Neural progenitor cell (in vitro differentiated cells): ENCODE data around the gene WDR93. TPM values are rescaled to one million over a fixed set of nuclear protein-coding genes. Genes with fewer than 3 reads are reported as not detected.

Experiments used
- DNase-seq: peaks from one replicate; pipeline ENCODE4 v3.0.0-alpha.2; 2016; ENCODE audit warnings: low spot score
- H2AFZ ChIP-seq: fragments of 200-600 bp; sonication (generic); replicated peaks from 2 replicates; pipeline ENCODE4 v1.6.1; 2016; ENCODE audit warnings: antibody characterized with exemption
- H3F3A ChIP-seq: fragments of 200-600 bp; sonication (generic); 2 replicates; pipeline ENCODE4 v1.6.1; 2016; ENCODE audit warnings: antibody characterized with exemption, low read depth
- H3K27ac ChIP-seq: fragments of 200-600 bp; sonication (generic); 2 replicates; pipeline ENCODE4 v1.5.1; 2016; ENCODE audit warnings: mild to moderate bottlenecking
- H3K27me3 ChIP-seq: fragments of 200-600 bp; sonication (generic); 2 replicates; pipeline ENCODE4 v1.6.1; 2016; ENCODE audit warnings: mild to moderate bottlenecking, moderate library complexity
- H3K36me3 ChIP-seq: fragments of 200-600 bp; sonication (generic); 2 replicates; pipeline ENCODE4 v1.5.1; 2016
- H3K4me1 ChIP-seq: fragments of 200-600 bp; sonication (generic); 2 replicates; pipeline ENCODE4 v1.6.1; 2016; ENCODE audit warnings: mixed run types
- H3K4me2 ChIP-seq: fragments of 200-600 bp; sonication (generic); 2 replicates; pipeline ENCODE4 v1.6.1; 2016
- H3K4me3 ChIP-seq: fragments of 200-600 bp; sonication (generic); 2 replicates; pipeline ENCODE4 v1.5.1; 2016
- H3K79me2 ChIP-seq: fragments of 200-600 bp; sonication (generic); 2 replicates; pipeline ENCODE4 v1.6.1; 2016; ENCODE audit warnings: low read depth
- H3K9ac ChIP-seq: fragments of 200-600 bp; sonication (generic); 2 replicates; pipeline ENCODE4 v1.6.1; 2016
- H3K9me3 ChIP-seq: fragments of 200-600 bp; sonication (generic); 2 replicates; pipeline ENCODE4 v1.5.1; 2016; ENCODE audit warnings: low read depth
- H4K20me1 ChIP-seq: fragments of 200-600 bp; sonication (generic); 2 replicates; pipeline ENCODE4 v1.6.1; 2016; ENCODE audit warnings: low read depth
- H3K27ac Mint-ChIP-seq: 3 replicates; pipeline ENCODE4 v1.8.0; 2021; ENCODE audit warnings: mixed read lengths
- H3K27me3 Mint-ChIP-seq: 2 replicates; pipeline ENCODE4 v1.8.0; 2022; ENCODE audit warnings: low read depth, mild to moderate bottlenecking, inconsistent platforms, moderate library complexity, mixed read lengths; ENCODE audit not compliant: insufficient read depth
- H3K36me3 Mint-ChIP-seq: 3 replicates; pipeline ENCODE4 v1.8.0; 2021; ENCODE audit warnings: mixed read lengths
- H3K4me1 Mint-ChIP-seq: 3 replicates; pipeline ENCODE4 v1.8.0; 2021; ENCODE audit warnings: mixed read lengths
- H3K4me3 Mint-ChIP-seq: 3 replicates; pipeline ENCODE4 v1.8.0; 2021; ENCODE audit warnings: mild to moderate bottlenecking, moderate library complexity, mixed read lengths
- H3K9me3 Mint-ChIP-seq: 3 replicates; pipeline ENCODE4 v1.8.0; 2020; ENCODE audit warnings: mixed read lengths
- EZH2 ChIP-seq: fragments of 200-600 bp; sonication (generic); IDR thresholded peaks from 2 replicates; pipeline ENCODE4 v1.6.1; 2017; ENCODE audit warnings: antibody characterized with exemption, mild to moderate bottlenecking, moderate library complexity
- EZH2phosphoT487 ChIP-seq: fragments of 200-600 bp; sonication (generic); IDR thresholded peaks from 2 replicates; pipeline ENCODE4 v1.6.1; 2017; ENCODE audit warnings: antibody characterized with exemption
- total RNA-seq: library from RNA; depleted of rRNA; stranded (reverse); fragments of >200 nt; gene quantifications from 2 replicates; pipeline ENCODE4 v1.2.3, GENCODE V29; 2015; ENCODE audit warnings: low replicate concordance
- TF ChIP-seq, protein P1 (sequence below): fragments of 200-600 bp; sonication (generic); IDR thresholded peaks from 2 replicates; pipeline ENCODE4 v1.5.1; 2017; ENCODE audit warnings: antibody characterized with exemption, mild to moderate bottlenecking

WDR93 gene
- total RNA-seq, 1 donor from 2014 or later: 0.51 TPM

GRCh38 chr15:89725064-89725463 lies 34.5 kb downstream of the WDR93 start:
- peaks cover 5% of the 10 kb centered on the region for H3K27me3 ChIP-seq
- no peaks in the 10 kb centered on the region for H3F3A ChIP-seq
- no peak for DNase-seq
- no peak overlapping the region for H3K4me3 Mint-ChIP-seq
- H3K9me3 Mint-ChIP-seq: peaks cover 3% of the 10 kb centered on the region
- no peaks in the 10 kb centered on the region for H3K79me2 ChIP-seq
- H3K36me3 ChIP-seq: no peaks in the 10 kb centered on the region
- no peaks in the 10 kb centered on the region for H3K4me1 ChIP-seq
- no peak overlapping the region for H3K27ac Mint-ChIP-seq
- no peak overlapping the region for H3K27ac ChIP-seq
- H3K9me3 ChIP-seq: no peaks in the 10 kb centered on the region
- no peak overlapping the region for H3K9ac ChIP-seq
- H2AFZ ChIP-seq: no peak overlapping the region
- H3K4me2 ChIP-seq: no peak overlapping the region
- peaks cover 10% of the 10 kb centered on the region for H3K27me3 Mint-ChIP-seq
- H4K20me1 ChIP-seq: no peaks in the 10 kb centered on the region
- no peaks in the 10 kb centered on the region for H3K36me3 Mint-ChIP-seq
- H3K4me1 Mint-ChIP-seq: no peaks in the 10 kb centered on the region
- TF ChIP-seq, protein P1, sequence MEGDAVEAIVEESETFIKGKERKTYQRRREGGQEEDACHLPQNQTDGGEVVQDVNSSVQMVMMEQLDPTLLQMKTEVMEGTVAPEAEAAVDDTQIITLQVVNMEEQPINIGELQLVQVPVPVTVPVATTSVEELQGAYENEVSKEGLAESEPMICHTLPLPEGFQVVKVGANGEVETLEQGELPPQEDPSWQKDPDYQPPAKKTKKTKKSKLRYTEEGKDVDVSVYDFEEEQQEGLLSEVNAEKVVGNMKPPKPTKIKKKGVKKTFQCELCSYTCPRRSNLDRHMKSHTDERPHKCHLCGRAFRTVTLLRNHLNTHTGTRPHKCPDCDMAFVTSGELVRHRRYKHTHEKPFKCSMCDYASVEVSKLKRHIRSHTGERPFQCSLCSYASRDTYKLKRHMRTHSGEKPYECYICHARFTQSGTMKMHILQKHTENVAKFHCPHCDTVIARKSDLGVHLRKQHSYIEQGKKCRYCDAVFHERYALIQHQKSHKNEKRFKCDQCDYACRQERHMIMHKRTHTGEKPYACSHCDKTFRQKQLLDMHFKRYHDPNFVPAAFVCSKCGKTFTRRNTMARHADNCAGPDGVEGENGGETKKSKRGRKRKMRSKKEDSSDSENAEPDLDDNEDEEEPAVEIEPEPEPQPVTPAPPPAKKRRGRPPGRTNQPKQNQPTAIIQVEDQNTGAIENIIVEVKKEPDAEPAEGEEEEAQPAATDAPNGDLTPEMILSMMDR: no peak
- TF ChIP-seq EZH2phosphoT487 (no peak), EZH2 (no peak)
- H3K4me3 ChIP-seq: no peak overlapping the region

- H3K4me3 ChIP-seq: no peak overlapping the region
- no peaks in the 10 kb centered on the region for H3K27me3 ChIP-seq
- no peaks in the 10 kb centered on the region for H4K20me1 ChIP-seq
- H3K4me1 Mint-ChIP-seq: no peaks in the 10 kb centered on the region
- H3F3A ChIP-seq: no peaks in the 10 kb centered on the region
- peaks cover 13% of the 10 kb centered on the region for H3K27me3 Mint-ChIP-seq
- H3K27ac Mint-ChIP-seq: no peak overlapping the region
- H3K27ac ChIP-seq: no peak overlapping the region
- peaks cover 3% of the 10 kb centered on the region for H3K9me3 Mint-ChIP-seq
- DNase-seq: no peak
- no peaks in the 10 kb centered on the region for H3K36me3 Mint-ChIP-seq
- no peaks in the 10 kb centered on the region for H3K4me1 ChIP-seq
- H3K9ac ChIP-seq: no peak overlapping the region
- H3K79me2 ChIP-seq: no peaks in the 10 kb centered on the region
- no peak overlapping the region for H2AFZ ChIP-seq
- no peaks in the 10 kb centered on the region for H3K36me3 ChIP-seq
- TF ChIP-seq EZH2: no peak
- H3K4me2 ChIP-seq: no peak overlapping the region
- H3K9me3 ChIP-seq: no peaks in the 10 kb centered on the region
- H3K4me3 Mint-ChIP-seq: no peak overlapping the region
Measured at GRCh38 chr15:89728254-89728653, 37.6 kb downstream of the WDR93 start.

DNA sequence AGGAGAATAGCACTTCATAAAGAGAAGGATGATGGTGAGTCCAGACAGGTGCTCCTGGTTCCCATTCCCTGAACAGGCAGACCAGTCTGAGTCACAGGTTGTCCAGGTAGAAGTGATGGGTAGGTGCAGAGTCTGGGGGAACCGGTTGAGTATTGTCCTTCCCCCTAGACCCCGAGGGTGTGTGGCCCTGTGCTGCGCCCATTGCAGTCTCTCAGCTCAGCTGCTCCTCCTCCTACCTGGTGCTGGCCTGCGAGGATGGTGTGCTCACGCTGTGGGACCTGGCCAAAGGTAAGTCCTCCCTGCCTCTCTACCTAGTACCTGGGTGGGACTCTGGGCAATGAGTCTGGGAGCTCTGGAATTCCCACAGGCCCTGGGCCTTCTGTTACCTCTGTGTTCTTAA lies 40.7 kb downstream of the WDR93 start:
- H3K9ac ChIP-seq: no peak overlapping the region
- H3K4me2 ChIP-seq: no peak overlapping the region
- H3K9me3 ChIP-seq: no peaks in the 10 kb centered on the region
- H3K4me1 ChIP-seq: no peaks in the 10 kb centered on the region
- H3K4me3 Mint-ChIP-seq: no peak overlapping the region
- no peaks in the 10 kb centered on the region for H3K27me3 ChIP-seq
- peaks cover under 1% of the 10 kb centered on the region for H3K4me1 Mint-ChIP-seq
- no peak overlapping the region for H2AFZ ChIP-seq
- H3K4me3 ChIP-seq: no peak overlapping the region
- H3K27ac ChIP-seq: no peak overlapping the region
- no peaks in the 10 kb centered on the region for H3K9me3 Mint-ChIP-seq
- H3K79me2 ChIP-seq: no peaks in the 10 kb centered on the region
- no peaks in the 10 kb centered on the region for H4K20me1 ChIP-seq
- no peak overlapping the region for H3K27ac Mint-ChIP-seq
- H3F3A ChIP-seq: no peaks in the 10 kb centered on the region
- no peaks in the 10 kb centered on the region for H3K36me3 ChIP-seq
- H3K27me3 Mint-ChIP-seq: peaks cover 14% of the 10 kb centered on the region
- DNase-seq: no peak
- no peaks in the 10 kb centered on the region for H3K36me3 Mint-ChIP-seq
- TF ChIP-seq, protein P1: no peak
- no peak for TF ChIP-seq EZH2phosphoT487
- no peak for TF ChIP-seq EZH2

GRCh38 chr15:89732451-89733172 lies 42.0 kb downstream of the WDR93 start:
- Mint-ChIP-seq H3K9me3 (no peaks in the 10 kb centered on the region), H3K36me3 (no peaks in the 10 kb centered on the region), H3K4me3 (no peak overlapping the region), H3K27me3 (peaks cover 20% of the 10 kb centered on the region), H3K4me1 (peaks cover 3% of the 10 kb centered on the region), H3K27ac (no peak overlapping the region)
- no peak overlapping the region for H3K9ac ChIP-seq
- no peaks in the 10 kb centered on the region for H3K79me2 ChIP-seq
- H3K27me3 ChIP-seq: no peaks in the 10 kb centered on the region
- no peak overlapping the region for H3K27ac ChIP-seq
- DNase-seq: no peak
- no peak overlapping the region for H3K4me2 ChIP-seq
- TF ChIP-seq EZH2: no peak
- TF ChIP-seq, protein P1: peak; percentile 15
- no peaks in the 10 kb centered on the region for H3F3A ChIP-seq
- no peaks in the 10 kb centered on the region for H3K9me3 ChIP-seq
- no peak overlapping the region for H2AFZ ChIP-seq
- no peaks in the 10 kb centered on the region for H3K36me3 ChIP-seq
- H3K4me3 ChIP-seq: no peak overlapping the region
- H4K20me1 ChIP-seq: no peaks in the 10 kb centered on the region
- no peaks in the 10 kb centered on the region for H3K4me1 ChIP-seq
